Stimulated activated CD8-positive, alpha-beta memory T cell treated with anti-CD3 and anti-CD28 coated beads, Interleukin-7, amount 100 ng/mL, for 48 hours (primary cell): ENCODE results near the gene C1orf167.

ENCODE experiments used
- DNase-seq, 2 donors: peaks; one replicate each; pipeline ENCODE4 v3.0.0-alpha.2; 2020; ENCODE audit warnings: low read depth in 1 of 2; ENCODE audit errors: extremely low read depth in 1 of 2

C1orf167 gene

GRCh38 chr1:11736746-11737639 lies 25.0 kb upstream of the C1orf167 start:
- DNase-seq: no peak

- no peak for DNase-seq
These were observed 23.9 kb upstream of the C1orf167 start for GRCh38 chr1:11738096-11738495.

- no peak for DNase-seq
These were observed 23.2 kb upstream of the C1orf167 start for GRCh38 chr1:11738783-11739182.

- DNase-seq: no peak
These were observed 21.5 kb upstream of the C1orf167 start for GRCh38 chr1:11740258-11741192.

GRCh38 chr1:11741482-11741881 lies 20.5 kb upstream of the C1orf167 start:
- DNase-seq: no peak

GRCh38 chr1:11741919-11742558 lies 20.0 kb upstream of the C1orf167 start:
- DNase-seq: no peak

GRCh38 chr1:11744287-11744686 lies 17.7 kb upstream of the C1orf167 start:
- no peak for DNase-seq

- DNase-seq: no peak
These were observed 15.9 kb upstream of the C1orf167 start for GRCh38 chr1:11746092-11746491.

GRCh38 chr1:11746795-11747487 lies 15.1 kb upstream of the C1orf167 start:
- DNase-seq: no peak

- no peak for DNase-seq
These were observed 13.4 kb upstream of the C1orf167 start for GRCh38 chr1:11748294-11749202.

GRCh38 chr1:11749203-11749689 lies 12.7 kb upstream of the C1orf167 start:
- DNase-seq: peak in 1 of 2 donors; percentile 41

GRCh38 chr1:11749996-11750395 lies 12.0 kb upstream of the C1orf167 start:
- no peak for DNase-seq

GRCh38 chr1:11751087-11751486 lies 10.9 kb upstream of the C1orf167 start:
- no peak for DNase-seq

- DNase-seq: no peak
These were observed 9.5 kb upstream of the C1orf167 start for GRCh38 chr1:11752359-11753088.

GRCh38 chr1:11753555-11754208 lies 8.3 kb upstream of the C1orf167 start:
- DNase-seq: no peak

- DNase-seq: no peak
These were observed 4.9 kb upstream of the C1orf167 start for GRCh38 chr1:11757047-11757446.

- DNase-seq: no peak
These were observed 2.2 kb upstream of the C1orf167 start for GRCh38 chr1:11759791-11760190.

GRCh38 chr1:11761285-11761684 lies 708 bp upstream of the C1orf167 start:
- DNase-seq: no peak
